Esophagus (tissue), 2 donors: ENCODE measurements around the gene ME1. TPM values are rescaled to one million over a fixed set of nuclear protein-coding genes. Genes with fewer than 3 reads are reported as not detected.

Source experiments
- H3K27ac ChIP-seq, 2 donors: one replicate each; pipeline ENCODE4 v1.5.1; 2013; ENCODE audit warnings: low read depth in 2 of 2, mild to moderate bottlenecking in 2 of 2, inconsistent platforms in 1 of 2, low read length in 1 of 2, moderate library complexity in 1 of 2
- H3K27me3 ChIP-seq, 2 donors: one replicate each; pipeline ENCODE4 v1.6.1; 2013; ENCODE audit warnings: low read length in 2 of 2, control low read depth in 1 of 2, mild to moderate bottlenecking in 1 of 2; ENCODE audit not compliant: insufficient read depth in 2 of 2, control insufficient read depth in 1 of 2
- H3K36me3 ChIP-seq, 2 donors: one replicate each; pipeline ENCODE4 v1.6.1; 2013; ENCODE audit warnings: low read length in 1 of 2; ENCODE audit not compliant: control insufficient read depth in 2 of 2, insufficient read depth in 2 of 2
- H3K4me1 ChIP-seq, 2 donors: one replicate each; pipeline ENCODE4 v1.6.1; 2013; ENCODE audit warnings: low read length in 1 of 2; ENCODE audit not compliant: control insufficient read depth in 2 of 2, insufficient read depth in 2 of 2
- H3K4me3 ChIP-seq, 2 donors: one replicate each; pipeline ENCODE4 v1.5.1; 2013; ENCODE audit warnings: low read length in 2 of 2, mild to moderate bottlenecking in 2 of 2, low read depth in 1 of 2, moderate library complexity in 1 of 2
- H3K9me3 ChIP-seq, 2 donors: one replicate each; pipeline ENCODE4 v1.6.1; 2013; ENCODE audit warnings: mild to moderate bottlenecking in 2 of 2, low read depth in 1 of 2, low read length in 1 of 2, moderate library complexity in 1 of 2; ENCODE audit not compliant: control insufficient read depth in 2 of 2, insufficient read depth in 1 of 2
- WGBS, 2 donors: extraction: QIAGEN DNeasy Blood & Tissue Kit; methylation state at CpG; one replicate each; pipeline ENCODE4 v1.1.7; 2013; 5-methylcytosine and 5-hydroxymethylcytosine counted together
- polyA plus RNA-seq, 2 donors: library from polyadenylated mRNA; stranded (reverse); fragments of 200-250 nt; gene quantifications; one replicate each; pipeline ENCODE4 v1.2.3, GENCODE V29; 2013
- donor health status: healthy with polysubstance abuse.
- donor health status: Bipolar disorder and iron deficiency.

ME1 gene
- polyA plus RNA-seq: 10 to 100 TPM; 17.4 to 19.2 TPM

DNA sequence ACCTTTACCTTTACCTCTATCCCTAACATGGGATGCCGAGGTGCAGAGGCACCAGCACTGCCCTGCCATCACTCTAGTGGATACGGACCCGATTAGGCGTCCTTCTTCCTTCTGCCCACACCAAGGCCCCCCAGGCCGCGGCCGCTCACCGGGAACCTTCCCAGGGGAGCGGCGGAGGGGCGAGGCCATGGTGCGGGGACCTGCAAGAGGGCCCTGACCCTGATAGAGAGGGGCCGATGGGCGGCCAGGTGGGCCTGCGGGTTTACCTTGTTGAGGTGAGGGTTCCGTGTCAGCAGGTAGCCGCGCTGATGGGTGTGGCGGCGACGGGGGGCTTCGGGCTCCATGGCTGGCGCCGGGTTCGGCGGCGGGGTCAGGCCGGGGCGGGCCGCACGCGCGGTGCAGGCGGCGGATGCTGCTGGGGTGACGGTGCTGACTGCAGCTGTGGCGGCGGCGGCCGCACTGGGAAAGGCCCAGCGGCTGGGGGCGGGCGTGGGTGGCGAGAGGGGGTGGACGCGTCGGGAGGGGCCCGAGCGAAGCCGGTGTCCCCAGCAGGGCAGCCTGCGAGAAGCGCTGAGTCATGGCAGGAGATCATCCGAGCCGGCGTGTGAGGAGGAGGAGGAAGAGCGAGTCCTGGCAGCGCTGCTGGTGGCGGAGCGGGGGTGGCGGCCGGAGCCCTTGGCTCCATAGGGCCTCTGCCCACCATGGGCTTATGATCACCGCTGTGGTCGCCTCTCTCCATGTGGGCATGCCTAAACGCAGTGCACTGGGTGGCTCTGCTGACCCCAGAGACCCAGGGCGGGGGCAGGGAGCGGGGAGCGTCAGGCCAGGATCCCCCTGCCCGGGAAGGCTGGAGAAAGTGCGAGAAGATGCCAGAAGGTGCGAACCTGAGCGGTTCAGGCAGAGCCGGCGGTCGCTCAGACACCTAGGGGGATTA lies at the start of gene ME1:
Gene ME1 (minus strand): TSS at position 441 of the 934 bp plus-strand sequence. CDS start 97 bp downstream, at position 344.
- peaks cover 0 to 5% of the 10 kb centered on the region in 2 donors for H3K4me1 ChIP-seq
- H3K36me3 ChIP-seq: no peaks in the 10 kb centered on the region
- peak within 1 kb of the TSS; percentile 68 to 79 for H3K4me3 ChIP-seq
- WGBS, 2 donors: 10 to 11% methylated on average over 62 to 74 of the region's 74 CpGs
- H3K9me3 ChIP-seq: no peaks in the 10 kb centered on the region
- peak within 1 kb of the TSS; percentile 83 to 95 for H3K27ac ChIP-seq
- H3K27me3 ChIP-seq: no peaks in the 10 kb centered on the region

DNA sequence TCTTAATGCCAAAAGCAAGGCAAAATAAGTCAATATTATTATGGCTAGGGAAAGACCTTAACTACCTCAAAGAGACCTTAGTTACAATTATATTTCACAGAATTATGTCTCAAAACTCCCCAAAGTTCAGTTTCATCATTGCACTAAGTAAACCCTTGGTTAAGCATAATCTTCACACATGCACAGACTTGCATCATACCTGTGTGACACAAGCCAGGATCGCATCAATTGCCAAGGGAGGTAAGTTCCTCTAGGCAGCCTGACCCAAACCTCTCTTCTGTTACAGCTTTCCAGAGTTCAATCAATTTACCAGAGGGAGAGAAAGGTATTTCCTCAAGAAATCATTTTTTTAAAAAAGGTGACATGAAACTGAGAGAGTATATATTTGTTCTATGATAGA lies 49.6 kb upstream of the ME1 start:
- H3K4me3 ChIP-seq: no peak overlapping the region
- no peaks in the 10 kb centered on the region for H3K9me3 ChIP-seq
- no peaks in the 10 kb centered on the region for H3K27me3 ChIP-seq
- no peaks in the 10 kb centered on the region for H3K36me3 ChIP-seq
- WGBS, 2 donors: 56 to 67% methylated on average over 1 of the region's 1 CpG
- no peaks in the 10 kb centered on the region for H3K4me1 ChIP-seq
- H3K27ac ChIP-seq: no peak overlapping the region

DNA sequence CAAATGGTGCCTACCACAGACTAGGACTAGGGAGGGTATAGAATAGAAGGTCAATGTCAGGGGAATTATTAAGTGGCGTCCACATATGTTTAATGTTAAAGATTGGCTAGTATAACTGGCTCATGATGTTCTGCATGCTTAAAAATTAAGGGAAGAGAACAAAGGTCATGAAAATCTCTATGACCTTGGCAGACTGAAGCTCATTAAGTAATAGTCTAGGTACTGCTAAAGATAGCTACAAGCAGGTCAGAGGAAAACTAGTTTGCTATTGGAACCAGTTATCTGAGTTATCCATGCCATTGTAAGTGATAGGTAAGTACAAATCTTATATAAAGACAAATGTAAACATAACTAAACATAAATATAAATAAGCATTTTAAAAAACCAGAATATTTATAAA lies 48.5 kb upstream of the ME1 start:
- H3K4me3 ChIP-seq: no peak overlapping the region
- no peaks in the 10 kb centered on the region for H3K27me3 ChIP-seq
- H3K36me3 ChIP-seq: no peaks in the 10 kb centered on the region
- WGBS, 2 donors: 80 to 86% methylated on average over 1 of the region's 1 CpG
- H3K4me1 ChIP-seq: no peaks in the 10 kb centered on the region
- H3K9me3 ChIP-seq: no peaks in the 10 kb centered on the region
- H3K27ac ChIP-seq: no peak overlapping the region

DNA sequence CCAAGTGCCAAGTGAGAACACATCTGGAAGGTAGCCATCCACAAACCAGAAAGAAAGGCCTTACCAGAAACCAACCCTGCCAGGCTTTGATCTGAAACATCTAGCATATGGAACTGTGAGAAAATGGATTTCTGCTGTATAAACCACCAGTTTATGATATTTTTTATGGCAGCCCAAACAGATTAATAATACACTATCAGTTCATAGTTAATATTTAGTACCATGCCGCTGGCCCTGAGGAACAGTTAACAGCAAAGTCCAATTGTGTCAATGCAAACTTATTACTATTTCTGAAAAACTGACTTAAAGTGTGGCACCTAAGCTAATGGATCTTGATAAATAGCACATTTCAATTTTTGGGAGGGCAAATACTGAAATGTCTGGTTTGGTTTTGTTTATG lies 46.1 kb upstream of the ME1 start:
- no peaks in the 10 kb centered on the region for H3K4me1 ChIP-seq
- H3K27me3 ChIP-seq: no peaks in the 10 kb centered on the region
- H3K9me3 ChIP-seq: no peaks in the 10 kb centered on the region
- no peak overlapping the region for H3K4me3 ChIP-seq
- H3K27ac ChIP-seq: no peak overlapping the region
- no peaks in the 10 kb centered on the region for H3K36me3 ChIP-seq
- 83 to 97% methylated on average over 1 of the region's 1 CpG for WGBS, 2 donors

DNA sequence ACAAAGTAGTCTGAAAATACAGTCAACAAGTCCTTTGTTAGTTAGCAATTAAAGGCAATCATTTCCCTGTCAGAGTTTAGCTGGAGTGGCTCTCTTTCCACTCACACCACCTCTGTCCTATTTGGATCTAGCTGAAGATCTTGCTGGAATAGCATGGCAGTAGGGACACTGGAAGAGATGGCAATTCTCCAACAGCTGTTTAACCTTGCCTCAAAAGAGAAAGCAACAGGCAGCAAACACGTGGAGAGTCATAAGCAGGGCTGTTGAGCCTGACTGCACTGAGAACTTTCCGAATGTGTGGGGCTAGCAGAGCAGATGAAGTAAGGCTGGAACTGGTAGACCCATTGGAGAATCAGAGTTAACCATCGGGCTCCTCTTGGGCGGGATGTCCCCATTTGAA lies 43.5 kb upstream of the ME1 start:
- Histone ChIP-seq H3K36me3 (no peaks in the 10 kb centered on the region), H3K27ac (no peak overlapping the region), H3K4me1 (no peaks in the 10 kb centered on the region), H3K4me3 (no peak overlapping the region), H3K27me3 (no peaks in the 10 kb centered on the region), H3K9me3 (no peaks in the 10 kb centered on the region)
- WGBS, 2 donors: 45 to 48% methylated on average over 4 of the region's 4 CpGs

DNA sequence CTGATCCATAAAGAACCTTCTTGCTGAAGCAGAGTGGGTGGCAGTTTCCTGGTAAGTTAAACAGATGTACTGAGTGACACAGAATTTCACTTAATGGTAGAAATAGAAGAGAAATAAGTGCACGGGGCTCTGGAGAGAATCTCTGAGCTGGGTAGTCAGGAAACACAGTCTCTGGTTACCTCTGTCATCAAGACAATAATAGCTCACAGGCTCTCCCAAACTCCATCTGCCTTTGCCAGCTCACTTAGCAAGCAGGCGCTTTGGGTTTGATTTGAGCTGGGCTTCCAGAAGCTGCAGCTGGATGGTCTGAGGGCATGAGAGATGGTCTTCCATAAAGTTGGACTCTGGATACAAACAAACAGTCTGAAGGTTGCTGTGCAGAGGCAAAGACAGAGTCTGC lies 41.9 kb upstream of the ME1 start:
- no peak overlapping the region for H3K27ac ChIP-seq
- no peaks in the 10 kb centered on the region for H3K36me3 ChIP-seq
- no peak overlapping the region for H3K4me3 ChIP-seq
- WGBS, 2 donors: 73 to 84% methylated on average over 2 of the region's 2 CpGs
- no peaks in the 10 kb centered on the region for H3K27me3 ChIP-seq
- no peaks in the 10 kb centered on the region for H3K9me3 ChIP-seq
- no peaks in the 10 kb centered on the region for H3K4me1 ChIP-seq

DNA sequence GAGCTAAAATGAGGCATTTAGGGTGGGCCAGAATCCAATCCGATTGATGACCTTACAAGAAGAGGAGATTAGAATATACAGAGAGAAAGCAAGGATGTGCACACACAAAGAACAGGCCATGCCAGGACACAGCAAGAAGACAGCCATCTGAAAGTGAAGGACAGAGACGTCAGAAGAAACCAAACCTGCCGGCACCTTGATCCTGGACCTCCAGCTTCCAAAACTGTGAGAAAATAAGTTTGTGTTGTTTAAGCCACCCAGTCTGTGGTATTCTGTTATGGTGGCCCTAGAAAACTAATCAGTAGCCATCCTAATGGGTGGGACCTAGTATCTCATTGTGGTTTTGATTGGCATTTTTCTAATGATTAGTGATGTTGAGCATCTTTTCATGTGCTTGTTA lies 39.7 kb upstream of the ME1 start:
- WGBS, 2 donors: 86 to 91% methylated on average over 3 of the region's 3 CpGs
- Histone ChIP-seq H3K27me3 (no peaks in the 10 kb centered on the region), H3K36me3 (no peaks in the 10 kb centered on the region), H3K4me1 (no peaks in the 10 kb centered on the region), H3K27ac (no peak overlapping the region), H3K4me3 (no peak overlapping the region), H3K9me3 (no peaks in the 10 kb centered on the region)

DNA sequence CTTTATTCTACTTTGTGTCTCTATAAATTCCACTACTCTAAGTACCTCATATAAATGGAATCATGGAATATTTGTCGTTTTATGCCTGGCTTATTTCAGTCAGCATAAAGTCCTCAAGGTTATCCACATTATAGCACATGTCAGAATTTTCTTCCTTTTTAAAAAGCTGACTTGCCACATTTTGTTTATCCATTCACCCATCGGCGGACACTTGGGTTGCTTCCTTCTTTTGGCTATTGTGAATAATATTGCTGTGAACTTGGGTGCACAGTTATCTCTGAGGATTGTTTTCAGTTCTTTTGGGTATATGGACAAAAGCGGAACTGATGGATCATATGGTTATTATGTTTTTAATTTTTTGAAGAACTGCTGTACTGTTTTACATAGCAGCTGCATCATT lies 39.1 kb upstream of the ME1 start:
- 79 to 80% methylated on average over 4 of the region's 4 CpGs for WGBS, 2 donors
- Histone ChIP-seq H3K4me3 (no peak overlapping the region), H3K36me3 (no peaks in the 10 kb centered on the region), H3K27me3 (no peaks in the 10 kb centered on the region), H3K4me1 (no peaks in the 10 kb centered on the region), H3K9me3 (no peaks in the 10 kb centered on the region), H3K27ac (no peak overlapping the region)

DNA sequence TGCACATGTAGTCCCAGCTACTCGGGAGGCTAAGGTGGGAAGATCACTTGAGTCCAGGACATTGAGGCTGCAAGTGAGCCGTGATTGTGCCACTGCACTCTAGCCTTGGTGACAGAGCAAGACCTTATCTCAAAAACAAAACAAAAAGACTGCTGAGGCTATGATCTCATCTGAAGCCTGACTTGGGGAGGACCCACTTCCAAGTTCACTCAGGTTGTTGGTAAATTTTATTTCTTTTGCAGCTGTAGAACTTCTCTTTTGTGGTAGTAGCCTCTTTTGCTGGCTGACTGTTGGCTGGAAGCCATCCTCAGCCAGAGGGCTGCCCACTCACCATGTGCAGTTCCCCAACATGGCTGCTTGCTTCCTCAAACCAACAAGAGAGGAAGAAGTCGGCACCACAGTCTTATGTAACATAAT lies 36.8 kb upstream of the ME1 start:
- Histone ChIP-seq H3K27me3 (no peaks in the 10 kb centered on the region), H3K36me3 (no peaks in the 10 kb centered on the region), H3K4me1 (no peaks in the 10 kb centered on the region), H3K9me3 (no peaks in the 10 kb centered on the region), H3K27ac (no peak overlapping the region), H3K4me3 (no peak overlapping the region)
- WGBS, 2 donors: 49 to 72% methylated on average over 3 of the region's 3 CpGs

DNA sequence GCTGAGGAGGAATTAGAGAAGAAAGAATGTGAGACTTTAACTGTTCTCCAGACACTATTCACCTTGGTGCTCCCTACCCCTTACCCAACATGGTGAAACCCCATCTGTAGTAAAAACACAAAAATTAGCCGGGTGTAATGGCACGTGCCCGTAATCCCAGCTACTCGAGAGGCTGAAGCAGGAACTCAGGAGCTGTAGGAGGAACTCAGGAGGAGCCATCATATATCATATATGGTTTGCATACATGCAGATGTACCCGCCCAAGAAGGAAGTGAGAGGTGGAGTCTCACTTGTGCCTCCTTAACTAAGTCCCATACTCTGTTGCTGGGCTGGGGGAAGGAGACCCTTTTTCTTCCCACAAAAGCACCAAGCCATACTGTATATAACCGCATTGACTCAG lies 35.5 kb upstream of the ME1 start:
- Histone ChIP-seq H3K36me3 (no peaks in the 10 kb centered on the region), H3K9me3 (no peaks in the 10 kb centered on the region), H3K4me1 (no peaks in the 10 kb centered on the region), H3K4me3 (no peak overlapping the region), H3K27ac (no peak overlapping the region), H3K27me3 (no peaks in the 10 kb centered on the region)
- WGBS, 2 donors: 87% methylated on average over 6 of the region's 6 CpGs
